OCI-LY7 (cell line): ENCODE measurements around the gene STRBP. TPM values are rescaled to one million over a fixed set of nuclear protein-coding genes. Genes with fewer than 3 reads are reported as not detected.

Experiments used
- BruUV-seq: library from RNA; stranded (reverse); fragments of 400-500 nt; replicated peaks from 2 replicates; lab custom pipeline; 2021; lab: Mats Ljungman, UMichigan
- CTCF ChIA-PET: fragments of 300-600 bp; sonication (Branson Sonifier 250); formaldehyde crosslinking; loops from one replicate; lab custom pipeline; 2022; ENCODE audit warnings: antibody characterized with exemption; ENCODE audit not compliant: unreplicated experiment; lab: Charles Lee
- POLR2A ChIA-PET: fragments of 300-600 bp; sonication (Branson Sonifier 250); formaldehyde crosslinking; loops from one replicate; lab custom pipeline; 2022; ENCODE audit warnings: antibody characterized with exemption; lab: Charles Lee
- DNase-seq: peaks from one replicate; pipeline ENCODE4 v3.0.0-alpha.2; 2015; ENCODE audit warnings: low spot score
- H2AFZ ChIP-seq: fragments of 200-600 bp; sonication (generic), shearing (Covaris generic); 2 replicates; pipeline ENCODE4 v1.6.1; 2014; ENCODE audit warnings: mild to moderate bottlenecking, antibody characterized with exemption, low read length, moderate library complexity
- H3K27ac ChIP-seq: fragments of 200-600 bp; sonication (generic); 2 replicates; pipeline ENCODE4 v1.5.1; 2014; ENCODE audit warnings: mixed run types, low read depth, mild to moderate bottlenecking, moderate library complexity, low read length, inconsistent platforms; ENCODE audit not compliant: poor library complexity, severe bottlenecking
- H3K36me3 ChIP-seq: fragments of 200-600 bp; sonication (generic); 2 replicates; pipeline ENCODE4 v1.6.1; 2014; ENCODE audit warnings: mild to moderate bottlenecking, antibody characterized with exemption, low read length, moderate library complexity, mixed read lengths; ENCODE audit not compliant: insufficient read depth
- H3K4me1 ChIP-seq: fragments of 200-600 bp; sonication (generic); 2 replicates; pipeline ENCODE4 v1.5.1; 2014; ENCODE audit warnings: mild to moderate bottlenecking, low read length; ENCODE audit not compliant: insufficient read depth, poor library complexity, severe bottlenecking
- H3K4me2 ChIP-seq: fragments of 200-600 bp; sonication (generic); 2 replicates; pipeline ENCODE4 v1.6.1; 2014; ENCODE audit warnings: mild to moderate bottlenecking, low read length
- H3K4me3 ChIP-seq: fragments of 200-600 bp; sonication (generic); 2 replicates; pipeline ENCODE4 v1.5.1; 2014; ENCODE audit warnings: mild to moderate bottlenecking, low read depth, low read length; ENCODE audit not compliant: poor library complexity, severe bottlenecking
- H3K79me2 ChIP-seq: fragments of 200-600 bp; sonication (generic); 2 replicates; pipeline ENCODE4 v1.6.1; 2016; ENCODE audit warnings: low read depth, mild to moderate bottlenecking, low read length, moderate library complexity, mixed read lengths; ENCODE audit not compliant: insufficient read depth
- H3K9me2 ChIP-seq: fragments of 200-600 bp; sonication (generic); 2 replicates; pipeline ENCODE4 v1.6.1; 2016; ENCODE audit warnings: mild to moderate bottlenecking, low read length, mixed read lengths; ENCODE audit not compliant: insufficient read depth
- H3K9me3 ChIP-seq: fragments of 200-600 bp; sonication (generic); 2 replicates; pipeline ENCODE4 v1.6.1; 2014; ENCODE audit warnings: mild to moderate bottlenecking, mixed run types, low read length, mixed read lengths
- H4K20me1 ChIP-seq: fragments of 200-600 bp; sonication (generic); 2 replicates; pipeline ENCODE4 v1.6.1; 2014; ENCODE audit warnings: mild to moderate bottlenecking, antibody characterized with exemption, low read length, moderate library complexity, mixed read lengths; ENCODE audit not compliant: insufficient read depth
- EZH2phosphoT487 ChIP-seq: fragments of 200-600 bp; sonication (generic); IDR thresholded peaks from 2 replicates; pipeline ENCODE4 v1.6.1; 2018; ENCODE audit warnings: low read depth, borderline replicate concordance, mild to moderate bottlenecking, mixed run types, antibody characterized with exemption, low read length, moderate library complexity, mixed read lengths
- intact Hi-C: fragments of 100-400 bp; cut with micrococcal nuclease; formaldehyde crosslinking; loops from one replicate; pipeline ENCODE4 v1.10.0; 2022; ENCODE audit not compliant: unreplicated experiment
- total RNA-seq, 2 experiments: library from RNA; depleted of rRNA in 1 of 2; stranded (reverse); fragments of >200 nt in 1 of 2; shearing (Covaris generic) in 1 of 2; gene quantifications; 2 replicates each; pipeline ENCODE4 v1.2.3, GENCODE V29; 2014 to 2022
- TF ChIP-seq, protein P1 (sequence below): fragments of 200-600 bp; sonication (generic); conservative IDR thresholded peaks from 2 replicates; pipeline ENCODE4 v1.5.1; 2014; ENCODE audit warnings: mild to moderate bottlenecking, antibody characterized with exemption, low read length, moderate library complexity, mixed read lengths

STRBP gene
- total RNA-seq, 2 experiments from 2014 or later = 82.8 to 179 TPM

- H3K9me2 ChIP-seq = no peaks in the 10 kb centered on the region
- no peaks in the 10 kb centered on the region; the same call in 1 of the 2 replicates for H3K9me3 ChIP-seq
- H3K4me1 ChIP-seq = peaks cover 45% of the 10 kb centered on the region
- H3K4me2 ChIP-seq = no peak overlapping the region
- H3K79me2 ChIP-seq = peaks cover 95% of the 10 kb centered on the region
- TF ChIP-seq, protein P1, sequence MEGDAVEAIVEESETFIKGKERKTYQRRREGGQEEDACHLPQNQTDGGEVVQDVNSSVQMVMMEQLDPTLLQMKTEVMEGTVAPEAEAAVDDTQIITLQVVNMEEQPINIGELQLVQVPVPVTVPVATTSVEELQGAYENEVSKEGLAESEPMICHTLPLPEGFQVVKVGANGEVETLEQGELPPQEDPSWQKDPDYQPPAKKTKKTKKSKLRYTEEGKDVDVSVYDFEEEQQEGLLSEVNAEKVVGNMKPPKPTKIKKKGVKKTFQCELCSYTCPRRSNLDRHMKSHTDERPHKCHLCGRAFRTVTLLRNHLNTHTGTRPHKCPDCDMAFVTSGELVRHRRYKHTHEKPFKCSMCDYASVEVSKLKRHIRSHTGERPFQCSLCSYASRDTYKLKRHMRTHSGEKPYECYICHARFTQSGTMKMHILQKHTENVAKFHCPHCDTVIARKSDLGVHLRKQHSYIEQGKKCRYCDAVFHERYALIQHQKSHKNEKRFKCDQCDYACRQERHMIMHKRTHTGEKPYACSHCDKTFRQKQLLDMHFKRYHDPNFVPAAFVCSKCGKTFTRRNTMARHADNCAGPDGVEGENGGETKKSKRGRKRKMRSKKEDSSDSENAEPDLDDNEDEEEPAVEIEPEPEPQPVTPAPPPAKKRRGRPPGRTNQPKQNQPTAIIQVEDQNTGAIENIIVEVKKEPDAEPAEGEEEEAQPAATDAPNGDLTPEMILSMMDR = no peak
- no peak for TF ChIP-seq EZH2phosphoT487
- peaks cover 38% of the 10 kb centered on the region for H3K36me3 ChIP-seq
- DNase-seq = no peak
- CTCF ChIA-PET = interaction anchor here (0.6 to 0.8 kb wide), 2 partner anchors 30 to 82 kb away, joined by 3 to 6 read pairs; no protein-coding TSS in a partner anchor
- H3K4me3 ChIP-seq = no peak overlapping the region
- peaks cover 34% of the 10 kb centered on the region for H4K20me1 ChIP-seq
- intact Hi-C loops = no loop called here
- no peak overlapping the region for H3K27ac ChIP-seq
- POLR2A ChIA-PET = interaction anchor here (0.7 to 3.2 kb wide), 3 partner anchors 8 to 40 kb away, joined by 3 to 23 read pairs (median 11); no protein-coding TSS in a partner anchor
- no TSS peak for BruUV-seq
- no peak overlapping the region for H2AFZ ChIP-seq
Measured at GRCh38 chr9:123257276-123257675, 11.1 kb downstream of the STRBP start.

- Histone ChIP-seq H3K4me1 (peaks cover 39% of the 10 kb centered on the region), H3K9me3 (no peaks in the 10 kb centered on the region; the same call in 1 of the 2 replicates), H3K4me2 (no peak overlapping the region), H3K79me2 (peaks cover 95% of the 10 kb centered on the region), H3K27ac (no peak overlapping the region), H2AFZ (no peak overlapping the region), H3K9me2 (no peaks in the 10 kb centered on the region), H4K20me1 (peaks cover 23% of the 10 kb centered on the region), H3K4me3 (no peak overlapping the region), H3K36me3 (peaks cover 34% of the 10 kb centered on the region)
- TF ChIP-seq, protein P1 = no peak
- no peak for TF ChIP-seq EZH2phosphoT487
- ChIA-PET POLR2A (interaction anchor here (0.5 to 3.2 kb wide), 7 partner anchors 10 to 87 kb away, joined by 3 to 23 read pairs (median 7); no protein-coding TSS in a partner anchor), CTCF (no interaction called here)
- no TSS peak for BruUV-seq
- intact Hi-C loops = no loop called here
- DNase-seq = no peak
Measured at GRCh38 chr9:123255718-123256117, 12.7 kb downstream of the STRBP start.

DNA sequence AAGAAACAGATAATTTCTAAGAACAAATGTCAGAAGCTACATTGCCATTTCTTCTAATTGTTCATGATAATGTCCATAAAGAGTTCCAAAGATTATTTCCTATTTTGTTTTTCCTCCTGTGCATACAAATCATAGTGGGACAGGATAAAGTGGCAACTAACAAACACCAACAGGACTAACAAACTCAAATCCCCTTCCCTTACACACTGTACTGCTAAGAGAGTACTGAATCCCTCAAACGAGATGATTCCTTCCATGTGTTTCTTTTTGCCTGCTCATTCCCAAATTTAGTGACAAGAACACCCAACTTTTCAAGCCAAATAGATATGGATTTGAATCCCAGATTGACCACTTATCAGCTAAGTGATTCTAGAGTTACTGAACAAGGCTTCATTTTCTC, 15.2 kb downstream of the STRBP start:
- no peak overlapping the region for H3K4me3 ChIP-seq
- BruUV-seq = no TSS peak
- peaks cover 29% of the 10 kb centered on the region for H3K36me3 ChIP-seq
- intact Hi-C loops = no loop called here
- no peak for DNase-seq
- peaks cover 13% of the 10 kb centered on the region; the same call in 1 of the 2 replicates for H4K20me1 ChIP-seq
- peaks cover 26% of the 10 kb centered on the region for H3K4me1 ChIP-seq
- H3K4me2 ChIP-seq = no peak overlapping the region
- H3K79me2 ChIP-seq = peaks cover 100% of the 10 kb centered on the region
- H2AFZ ChIP-seq = no peak overlapping the region
- ChIA-PET CTCF (no interaction called here), POLR2A (interaction anchor here (0.6 to 4.3 kb wide), 7 partner anchors 8 to 1579 kb away, joined by 3 to 29 read pairs (median 11); no protein-coding TSS in a partner anchor)
- H3K27ac ChIP-seq = no peak overlapping the region
- H3K9me2 ChIP-seq = no peaks in the 10 kb centered on the region
- TF ChIP-seq, protein P1 = no peak
- no peak for TF ChIP-seq EZH2phosphoT487
- H3K9me3 ChIP-seq = no peaks in the 10 kb centered on the region; the same call in 1 of the 2 replicates
